ENCODE measurements around the gene TTBK2. TPM values are rescaled to one million over a fixed set of nuclear protein-coding genes. Genes with fewer than 3 reads are reported as not detected.

TTBK2 gene
- total RNA-seq, 2 experiments from 2014 or later, result 17.5 to 20.1 TPM

DNA sequence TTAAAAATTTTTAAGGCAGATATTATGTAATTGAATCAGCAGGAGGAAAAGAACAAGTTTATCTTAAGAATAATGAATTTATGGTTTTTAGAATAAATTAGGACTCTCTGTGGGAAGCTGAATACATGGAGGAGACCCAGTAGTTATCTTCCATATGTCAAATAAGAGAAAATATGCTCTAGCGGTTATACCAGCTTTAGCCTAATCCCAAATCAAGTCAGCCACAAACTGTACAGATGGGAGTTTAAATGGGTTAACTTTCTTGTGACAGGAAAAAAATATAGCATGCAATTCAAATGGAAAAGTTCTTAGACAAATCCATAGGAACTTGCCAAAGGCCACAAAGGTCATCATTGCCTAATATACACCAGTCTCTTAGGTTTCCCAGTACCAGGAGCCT is 84.3 kb downstream of the TTBK2 start:
- Histone ChIP-seq H3K4me1 (ENCODE audit: insufficient read depth, low read length) (no peaks in the 10 kb centered on the region), H3K4me3 (ENCODE audit: low read length) (no peak overlapping the region), H3K36me3 (ENCODE audit: insufficient read depth, low read length) (peaks cover 12% of the 10 kb centered on the region), H3K27ac (ENCODE audit: low read depth in 1 of 2, low read length in 2 of 2) (no peak overlapping the region), H3K27me3 (ENCODE audit: control insufficient read depth in 1 of 2, insufficient read depth in 2 of 2, low read length in 2 of 2) (no peaks in the 10 kb centered on the region), H3K9me3 (ENCODE audit: control insufficient read depth in 1 of 2, insufficient read depth in 1 of 2, low read length in 2 of 2) (no peaks in the 10 kb centered on the region)
- no peaks in the 10 kb centered on the region for H3K4me1 Mint-ChIP-seq (ENCODE audit: low read depth)
- POLR2A ChIA-PET, result interaction anchor here (0.7 kb wide), 1 partner anchor 449 kb away, joined by 3 read pairs; no protein-coding TSS in a partner anchor
- ATAC-seq (ENCODE audit: poor library complexity), result no peak
- no peaks in the 10 kb centered on the region for H3K9me3 Mint-ChIP-seq
- no peaks in the 10 kb centered on the region for H3K27me3 Mint-ChIP-seq
- DNase-seq, result no peak
- no peak overlapping the region for H3K27ac Mint-ChIP-seq
- no peak overlapping the region for H3K4me3 Mint-ChIP-seq
- intact Hi-C loops (cut with DNase I, micrococcal nuclease), result no loop called here
- CTCF ChIA-PET, result interaction anchor here (1.4 kb wide), 1 partner anchor 90 kb away, joined by 4 read pairs; no protein-coding TSS in a partner anchor
- TF ChIP-seq, protein P1, sequence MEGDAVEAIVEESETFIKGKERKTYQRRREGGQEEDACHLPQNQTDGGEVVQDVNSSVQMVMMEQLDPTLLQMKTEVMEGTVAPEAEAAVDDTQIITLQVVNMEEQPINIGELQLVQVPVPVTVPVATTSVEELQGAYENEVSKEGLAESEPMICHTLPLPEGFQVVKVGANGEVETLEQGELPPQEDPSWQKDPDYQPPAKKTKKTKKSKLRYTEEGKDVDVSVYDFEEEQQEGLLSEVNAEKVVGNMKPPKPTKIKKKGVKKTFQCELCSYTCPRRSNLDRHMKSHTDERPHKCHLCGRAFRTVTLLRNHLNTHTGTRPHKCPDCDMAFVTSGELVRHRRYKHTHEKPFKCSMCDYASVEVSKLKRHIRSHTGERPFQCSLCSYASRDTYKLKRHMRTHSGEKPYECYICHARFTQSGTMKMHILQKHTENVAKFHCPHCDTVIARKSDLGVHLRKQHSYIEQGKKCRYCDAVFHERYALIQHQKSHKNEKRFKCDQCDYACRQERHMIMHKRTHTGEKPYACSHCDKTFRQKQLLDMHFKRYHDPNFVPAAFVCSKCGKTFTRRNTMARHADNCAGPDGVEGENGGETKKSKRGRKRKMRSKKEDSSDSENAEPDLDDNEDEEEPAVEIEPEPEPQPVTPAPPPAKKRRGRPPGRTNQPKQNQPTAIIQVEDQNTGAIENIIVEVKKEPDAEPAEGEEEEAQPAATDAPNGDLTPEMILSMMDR (IDR thresholded peaks at IDR 0.05), result no peak
- peaks cover 37% of the 10 kb centered on the region for H3K36me3 Mint-ChIP-seq (ENCODE audit: low read depth)

DNA sequence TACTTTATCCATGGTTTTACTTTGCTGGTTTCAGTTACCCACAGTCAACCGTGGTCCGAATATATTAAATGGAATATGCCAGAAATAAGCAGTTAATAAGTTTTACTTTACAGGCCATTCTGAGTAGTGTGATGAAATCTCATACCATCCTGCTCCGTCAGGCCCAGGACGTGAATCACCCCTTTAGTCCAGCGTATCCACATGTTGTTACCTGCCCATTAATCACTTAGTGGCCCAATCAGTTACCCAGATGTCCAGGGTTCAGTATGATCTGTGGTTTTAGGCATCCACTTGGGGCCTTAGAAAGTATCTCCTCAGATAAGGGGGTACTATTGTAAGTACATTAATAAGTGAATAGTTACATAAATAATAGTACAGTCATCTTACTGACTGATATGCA is 88.0 kb downstream of the TTBK2 start:
- Histone ChIP-seq H3K9me3 (ENCODE audit: control insufficient read depth in 1 of 2, insufficient read depth in 1 of 2, low read length in 2 of 2) (no peaks in the 10 kb centered on the region), H3K27ac (ENCODE audit: low read depth in 1 of 2, low read length in 2 of 2) (no peak overlapping the region), H3K27me3 (ENCODE audit: control insufficient read depth in 1 of 2, insufficient read depth in 2 of 2, low read length in 2 of 2) (no peaks in the 10 kb centered on the region), H3K4me1 (ENCODE audit: insufficient read depth, low read length) (no peaks in the 10 kb centered on the region), H3K36me3 (ENCODE audit: insufficient read depth, low read length) (no peaks in the 10 kb centered on the region), H3K4me3 (ENCODE audit: low read length) (no peak overlapping the region)
- POLR2A ChIA-PET, result no interaction called here
- no peaks in the 10 kb centered on the region for H3K27me3 Mint-ChIP-seq
- H3K9me3 Mint-ChIP-seq, result no peaks in the 10 kb centered on the region
- H3K27ac Mint-ChIP-seq, result no peak overlapping the region
- no peak overlapping the region for H3K4me3 Mint-ChIP-seq
- no peak for DNase-seq
- intact Hi-C loops (cut with DNase I, micrococcal nuclease), result no loop called here
- CTCF ChIA-PET, result interaction anchor here (1.1 to 1.4 kb wide), 2 partner anchors 21 to 95 kb away, joined by 3 read pairs; partner anchors contain the start of gene CDAN1
- no peaks in the 10 kb centered on the region for H3K4me1 Mint-ChIP-seq (ENCODE audit: low read depth)
- H3K36me3 Mint-ChIP-seq (ENCODE audit: low read depth), result peaks cover 21% of the 10 kb centered on the region
- TF ChIP-seq, protein P1 (IDR thresholded peaks at IDR 0.05), result no peak
- ATAC-seq (ENCODE audit: poor library complexity), result no peak

DNA sequence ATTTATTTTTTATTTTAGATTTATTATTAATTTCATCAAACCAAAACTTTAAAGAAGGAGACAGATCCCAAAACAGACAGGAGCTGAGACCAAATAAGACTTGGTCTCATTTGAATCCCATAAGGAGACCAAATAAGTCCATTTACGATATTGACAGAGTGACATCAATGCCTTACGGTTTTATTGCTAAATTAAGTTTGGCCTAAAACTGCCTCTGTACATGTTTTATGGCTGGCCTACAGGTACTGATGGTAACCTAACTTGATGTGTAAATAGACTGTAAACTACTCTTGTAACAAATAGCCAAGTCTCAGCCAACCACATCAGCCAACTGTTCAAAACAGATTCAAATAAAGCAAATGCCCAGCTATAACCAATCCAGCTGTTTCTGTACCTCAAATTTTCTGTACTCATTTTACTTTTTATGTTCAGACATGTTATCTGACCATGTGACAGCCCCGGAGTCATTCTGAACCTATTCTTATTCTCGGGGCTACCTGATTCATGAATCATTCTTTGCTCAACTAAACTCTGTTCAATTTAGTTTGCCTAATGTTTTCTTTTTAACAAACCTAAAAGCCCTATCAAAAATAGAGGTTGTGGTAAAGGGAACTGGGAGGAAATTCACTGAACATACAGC is 94.2 kb downstream of the TTBK2 start:
- H3K27ac ChIP-seq (ENCODE audit: low read depth in 1 of 2, low read length in 2 of 2), result no peak overlapping the region
- H3K9me3 Mint-ChIP-seq, result no peaks in the 10 kb centered on the region
- H3K4me1 ChIP-seq (ENCODE audit: insufficient read depth, low read length), result no peaks in the 10 kb centered on the region
- H3K4me1 Mint-ChIP-seq (ENCODE audit: low read depth), result no peaks in the 10 kb centered on the region
- H3K36me3 Mint-ChIP-seq (ENCODE audit: low read depth), result peaks cover 57% of the 10 kb centered on the region
- CTCF ChIA-PET, result no interaction called here
- no peaks in the 10 kb centered on the region for H3K9me3 ChIP-seq (ENCODE audit: control insufficient read depth in 1 of 2, insufficient read depth in 1 of 2, low read length in 2 of 2)
- no peaks in the 10 kb centered on the region for H3K27me3 ChIP-seq (ENCODE audit: control insufficient read depth in 1 of 2, insufficient read depth in 2 of 2, low read length in 2 of 2)
- no peak overlapping the region for H3K4me3 Mint-ChIP-seq
- no peak for ATAC-seq (ENCODE audit: poor library complexity)
- no peak overlapping the region for H3K27ac Mint-ChIP-seq
- no peaks in the 10 kb centered on the region for H3K27me3 Mint-ChIP-seq
- H3K4me3 ChIP-seq (ENCODE audit: low read length), result no peak overlapping the region
- POLR2A ChIA-PET, result no interaction called here
- no peak for DNase-seq
- intact Hi-C loops (cut with DNase I, micrococcal nuclease), result no loop called here
- H3K36me3 ChIP-seq (ENCODE audit: insufficient read depth, low read length), result peaks cover 6% of the 10 kb centered on the region
- TF ChIP-seq, protein P1 (IDR thresholded peaks at IDR 0.05), result no peak

All from CD4-positive, alpha-beta T cell (primary cell).